Mesenchymal stem cell (in vitro differentiated cells and primary cell): Measurements from ENCODE around the gene KCNQ5.

ENCODE experiments used
- DNase-seq: peaks from one replicate; pipeline ENCODE4 v3.0.0-alpha.2; 2013
- H2AFZ ChIP-seq: one replicate; pipeline ENCODE4 v1.6.1; 2013; ENCODE audit warnings: low read depth, mild to moderate bottlenecking, control low read depth, inconsistent platforms, low read length, moderate library complexity
- H2AK5ac ChIP-seq: 2 replicates; pipeline ENCODE4 v1.6.1; 2013; ENCODE audit warnings: low read length, moderate library complexity, mild to moderate bottlenecking, inconsistent platforms; ENCODE audit not compliant: severe bottlenecking
- H2BK120ac ChIP-seq: one replicate; pipeline ENCODE4 v1.6.1; 2013; ENCODE audit warnings: low read depth, mild to moderate bottlenecking, inconsistent platforms, low read length, moderate library complexity
- H2BK12ac ChIP-seq, 2 experiments: one replicate each; pipeline ENCODE4 v1.6.1; 2013; ENCODE audit warnings: inconsistent platforms in 2 of 2, low read length in 2 of 2, mild to moderate bottlenecking in 2 of 2, moderate library complexity in 2 of 2, control low read depth in 1 of 2
- H2BK15ac ChIP-seq: one replicate; pipeline ENCODE4 v1.6.1; 2013; ENCODE audit warnings: mild to moderate bottlenecking, low read depth, inconsistent platforms; ENCODE audit not compliant: poor library complexity, severe bottlenecking
- H2BK5ac ChIP-seq: 2 replicates; pipeline ENCODE4 v1.6.1; 2013; ENCODE audit warnings: low read depth, mild to moderate bottlenecking, low read length, control low read depth, inconsistent platforms; ENCODE audit not compliant: poor library complexity, severe bottlenecking
- H3K14ac ChIP-seq, 2 experiments: one replicate each; pipeline ENCODE4 v1.6.1; 2013; ENCODE audit warnings: inconsistent platforms in 2 of 2, low read length in 2 of 2, control low read depth in 1 of 2, mild to moderate bottlenecking in 1 of 2, moderate library complexity in 1 of 2
- H3K18ac ChIP-seq, 2 experiments: one replicate each; pipeline ENCODE4 v1.6.1; 2013; ENCODE audit warnings: inconsistent platforms in 2 of 2, low read length in 2 of 2, control low read depth in 1 of 2, low read depth in 1 of 2, mild to moderate bottlenecking in 1 of 2
- H3K23ac ChIP-seq, 2 experiments: one replicate each; pipeline ENCODE4 v1.6.1; 2013; ENCODE audit warnings: inconsistent platforms in 2 of 2, low read length in 2 of 2, mild to moderate bottlenecking in 2 of 2, moderate library complexity in 2 of 2, control low read depth in 1 of 2
- H3K27ac ChIP-seq: 2 replicates; pipeline ENCODE4 v1.5.1; 2013; ENCODE audit warnings: mild to moderate bottlenecking, moderate library complexity, low read length, control low read depth, inconsistent platforms; ENCODE audit not compliant: poor library complexity, severe bottlenecking
- H3K27me3 ChIP-seq, 2 experiments: 2 replicates each; pipeline versions ENCODE4 v1.6.1 to v1.7.0; 2013; ENCODE audit warnings: low read length in 2 of 2, mild to moderate bottlenecking in 2 of 2, moderate library complexity in 2 of 2, control low read depth in 1 of 2, inconsistent platforms in 1 of 2; ENCODE audit not compliant: control insufficient read depth in 1 of 2, insufficient read depth in 1 of 2
- H3K36me3 ChIP-seq, 2 experiments: 2 replicates each; pipeline versions ENCODE4 v1.6.1 to v1.7.0; 2013; ENCODE audit warnings: low read length in 2 of 2, control low read depth in 1 of 2, inconsistent platforms in 1 of 2, low read depth in 1 of 2, mild to moderate bottlenecking in 1 of 2; ENCODE audit not compliant: insufficient read depth in 2 of 2, control insufficient read depth in 1 of 2
- H3K4ac ChIP-seq, 2 experiments: one replicate each; pipeline ENCODE4 v1.6.1; 2013; ENCODE audit warnings: inconsistent platforms in 2 of 2, low read length in 2 of 2, mild to moderate bottlenecking in 2 of 2, moderate library complexity in 2 of 2, control low read depth in 1 of 2, low read depth in 1 of 2
- H3K4me1 ChIP-seq: 2 replicates; pipeline ENCODE4 v1.6.1; 2013; ENCODE audit warnings: low read depth, low read length, control low read depth; ENCODE audit not compliant: control insufficient read depth, insufficient read depth
- H3K4me2 ChIP-seq: 2 replicates; pipeline ENCODE4 v1.6.1; 2013; ENCODE audit warnings: low read length, mild to moderate bottlenecking, inconsistent platforms; ENCODE audit not compliant: poor library complexity, severe bottlenecking
- H3K4me3 ChIP-seq, 2 experiments: 2 replicates each; pipeline versions ENCODE4 v1.5.1 to v1.7.0; 2013; ENCODE audit warnings: low read length in 2 of 2, mild to moderate bottlenecking in 2 of 2, control low read depth in 1 of 2, low read depth in 1 of 2; ENCODE audit not compliant: insufficient read depth in 1 of 2
- H3K79me1 ChIP-seq: replicated peaks from 2 replicates; pipeline ENCODE4 v1.6.1; 2013; ENCODE audit warnings: mild to moderate bottlenecking, control low read depth, low read length, inconsistent platforms; ENCODE audit not compliant: poor library complexity, severe bottlenecking
- H3K9ac ChIP-seq: 2 replicates; pipeline ENCODE4 v1.7.0; 2013; ENCODE audit warnings: mild to moderate bottlenecking, low read length, moderate library complexity
- H3K9me3 ChIP-seq: 2 replicates; pipeline ENCODE4 v1.7.0; 2013; ENCODE audit warnings: mild to moderate bottlenecking, low read length; ENCODE audit not compliant: control insufficient read depth
- H4K8ac ChIP-seq: one replicate; pipeline ENCODE4 v1.6.1; 2013; ENCODE audit warnings: inconsistent platforms, mild to moderate bottlenecking, low read length, moderate library complexity
- H4K91ac ChIP-seq: one replicate; pipeline ENCODE4 v1.6.1; 2013; ENCODE audit warnings: mild to moderate bottlenecking, low read length, inconsistent platforms
- WGBS: methylation state at CpG from one replicate; pipeline ENCODE4 v1.1.7; 2013; ENCODE audit warnings: mixed read lengths; 5-methylcytosine and 5-hydroxymethylcytosine counted together

KCNQ5 gene

DNA sequence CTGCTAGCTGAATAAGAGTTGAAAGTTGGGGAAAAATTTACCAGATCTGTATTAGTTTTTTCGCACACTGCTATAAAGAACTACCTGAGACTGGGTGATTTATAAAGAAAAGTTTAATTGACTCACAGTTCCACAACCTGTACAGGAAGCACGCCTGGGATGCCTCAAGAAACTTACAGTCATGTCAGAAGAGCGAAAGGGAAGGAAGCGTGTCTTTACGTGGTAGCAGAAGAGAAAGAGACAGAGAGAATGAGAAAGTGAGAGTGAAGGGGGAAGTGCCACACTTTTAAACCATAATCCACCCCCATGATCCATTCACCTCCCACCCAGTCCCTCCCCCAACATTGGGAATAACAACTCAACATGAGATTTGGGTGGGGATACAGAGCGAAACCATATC is 523.8 kb downstream of the KCNQ5 start:
- no peak overlapping the region for H2BK5ac ChIP-seq
- no peaks in the 10 kb centered on the region for H3K9me3 ChIP-seq
- H2BK12ac ChIP-seq = no peak overlapping the region
- no peaks in the 10 kb centered on the region for H3K4me1 ChIP-seq
- no peak overlapping the region for H2BK15ac ChIP-seq
- H3K9ac ChIP-seq = no peak overlapping the region
- H3K79me1 ChIP-seq = no peaks in the 10 kb centered on the region
- H3K14ac ChIP-seq = no peak overlapping the region
- WGBS = 83% methylated on average over 1 of the region's 6 CpGs
- H3K23ac ChIP-seq = no peak overlapping the region
- H4K8ac ChIP-seq = no peak overlapping the region
- no peak for DNase-seq
- H3K4me3 ChIP-seq = no peak overlapping the region
- H3K18ac ChIP-seq = no peak overlapping the region
- peaks cover 4 to 18% of the 10 kb centered on the region in 2 experiments for H3K27me3 ChIP-seq
- no peak overlapping the region for H3K27ac ChIP-seq
- H3K36me3 ChIP-seq = no peaks in the 10 kb centered on the region
- no peak overlapping the region for H3K4ac ChIP-seq
- no peak overlapping the region for H4K91ac ChIP-seq
- no peak overlapping the region for H2AFZ ChIP-seq
- H3K4me2 ChIP-seq = no peak overlapping the region
- no peak overlapping the region for H2AK5ac ChIP-seq
- H2BK120ac ChIP-seq = no peak overlapping the region

DNA sequence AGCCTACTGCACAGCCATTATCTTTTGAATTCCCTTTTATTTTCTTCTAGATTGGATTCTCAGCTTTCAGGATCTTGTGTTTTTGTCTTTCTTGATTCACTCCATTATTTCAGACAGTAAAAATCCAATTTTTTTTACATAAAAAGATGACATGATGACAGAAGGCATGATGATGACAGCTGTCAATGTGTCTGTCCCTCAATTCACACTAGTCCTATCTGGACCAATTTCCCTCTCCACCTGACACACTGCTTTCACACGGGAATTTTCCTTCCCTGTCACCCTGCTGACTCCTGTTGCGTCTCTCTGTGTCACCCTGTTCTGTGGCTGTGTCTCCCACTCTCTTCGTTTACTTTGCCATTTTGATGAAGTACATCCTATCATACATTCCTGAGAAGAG is 529.9 kb downstream of the KCNQ5 start:
- H3K27ac ChIP-seq = no peak overlapping the region
- no peak overlapping the region for H3K9ac ChIP-seq
- H2BK5ac ChIP-seq = no peak overlapping the region
- H4K91ac ChIP-seq = no peak overlapping the region
- DNase-seq = no peak
- 93% methylated on average over 2 of the region's 3 CpGs for WGBS
- H3K4me3 ChIP-seq = no peak overlapping the region
- H3K27me3 ChIP-seq = peaks cover 0 to 4% of the 10 kb centered on the region in 2 experiments
- H3K18ac ChIP-seq = no peak overlapping the region
- H4K8ac ChIP-seq = no peak overlapping the region
- no peaks in the 10 kb centered on the region for H3K9me3 ChIP-seq
- no peak overlapping the region for H2AK5ac ChIP-seq
- no peak overlapping the region for H3K4ac ChIP-seq
- H2AFZ ChIP-seq = no peak overlapping the region
- no peaks in the 10 kb centered on the region for H3K36me3 ChIP-seq
- no peak overlapping the region for H2BK15ac ChIP-seq
- H3K4me2 ChIP-seq = no peak overlapping the region
- no peak overlapping the region for H2BK120ac ChIP-seq
- no peak overlapping the region for H2BK12ac ChIP-seq
- H3K79me1 ChIP-seq = no peaks in the 10 kb centered on the region
- no peaks in the 10 kb centered on the region for H3K4me1 ChIP-seq
- H3K14ac ChIP-seq = no peak overlapping the region
- H3K23ac ChIP-seq = no peak overlapping the region

GRCh38 chr6:73152556-73152955 is 530.7 kb downstream of the KCNQ5 start:
- Histone ChIP-seq H3K18ac (no peak overlapping the region), H2AFZ (no peak overlapping the region), H3K79me1 (no peaks in the 10 kb centered on the region), H3K9ac (no peak overlapping the region), H3K36me3 (no peaks in the 10 kb centered on the region), H2AK5ac (no peak overlapping the region), H3K23ac (no peak overlapping the region), H4K8ac (no peak overlapping the region), H2BK12ac (no peak overlapping the region), H3K27me3 (peaks cover 0 to 4% of the 10 kb centered on the region in 2 experiments), H3K4me3 (no peak overlapping the region), H3K4me2 (no peak overlapping the region), H3K14ac (no peak overlapping the region), H3K27ac (no peak overlapping the region), H3K4ac (no peak overlapping the region), H4K91ac (no peak overlapping the region), H3K4me1 (no peaks in the 10 kb centered on the region), H2BK120ac (no peak overlapping the region), H2BK5ac (no peak overlapping the region), H2BK15ac (no peak overlapping the region), H3K9me3 (no peaks in the 10 kb centered on the region)
- DNase-seq = no peak
- 100% methylated on average over 1 of the region's 2 CpGs for WGBS

- Histone ChIP-seq H2BK120ac (no peak overlapping the region), H3K4me3 (no peak overlapping the region), H3K14ac (no peak overlapping the region), H2BK5ac (no peak overlapping the region), H2BK15ac (no peak overlapping the region), H3K18ac (no peak overlapping the region), H4K8ac (no peak overlapping the region), H3K36me3 (no peaks in the 10 kb centered on the region), H2AK5ac (no peak overlapping the region), H3K23ac (no peak overlapping the region), H2BK12ac (no peak overlapping the region), H2AFZ (no peak overlapping the region), H3K79me1 (no peaks in the 10 kb centered on the region), H3K27ac (no peak overlapping the region), H3K9me3 (no peaks in the 10 kb centered on the region), H4K91ac (no peak overlapping the region), H3K4ac (no peak overlapping the region), H3K27me3 (peaks cover 0 to 4% of the 10 kb centered on the region in 2 experiments), H3K4me2 (no peak overlapping the region), H3K4me1 (no peaks in the 10 kb centered on the region), H3K9ac (no peak overlapping the region)
- DNase-seq = no peak
- WGBS = 100% methylated on average over 1 of the region's 2 CpGs
Observed at GRCh38 chr6:73152966-73153757, 531.3 kb downstream of the KCNQ5 start.
